GM18499 (cell line): ENCODE data around the gene POU5F2.

Experiments
- ATAC-seq: cut with Tn5 transposase; IDR thresholded peaks from one replicate; pipeline ENCODE4 v1.9.1; 2021; ENCODE audit warnings: moderate number of reproducible peaks; ENCODE audit not compliant: insufficient read depth, unreplicated experiment

Gene POU5F2

GRCh38 chr5:93717162-93717561 lies 24.2 kb downstream of the POU5F2 start:
- ATAC-seq, result no peak

DNA sequence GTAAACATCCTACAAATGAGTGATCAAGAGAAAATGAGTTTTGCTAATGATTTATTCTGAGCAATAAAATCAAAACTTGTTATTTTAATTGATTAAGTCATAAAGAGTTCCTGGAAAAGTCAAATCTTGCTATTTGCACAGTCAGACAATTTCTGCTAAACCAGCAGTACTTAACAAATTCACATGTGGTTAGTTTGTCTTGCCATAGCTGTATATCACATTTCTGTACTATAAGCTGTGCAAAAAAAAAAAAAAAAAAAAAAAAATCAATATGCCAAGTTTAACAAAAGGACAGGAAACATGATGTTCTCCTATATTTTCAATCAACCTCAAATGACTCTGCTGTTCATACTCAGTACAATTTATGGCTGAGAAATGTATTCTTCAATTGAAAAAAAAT lies 24.9 kb downstream of the POU5F2 start:
- ATAC-seq, result no peak

GRCh38 chr5:93715761-93716160 lies 25.6 kb downstream of the POU5F2 start:
- no peak for ATAC-seq

DNA sequence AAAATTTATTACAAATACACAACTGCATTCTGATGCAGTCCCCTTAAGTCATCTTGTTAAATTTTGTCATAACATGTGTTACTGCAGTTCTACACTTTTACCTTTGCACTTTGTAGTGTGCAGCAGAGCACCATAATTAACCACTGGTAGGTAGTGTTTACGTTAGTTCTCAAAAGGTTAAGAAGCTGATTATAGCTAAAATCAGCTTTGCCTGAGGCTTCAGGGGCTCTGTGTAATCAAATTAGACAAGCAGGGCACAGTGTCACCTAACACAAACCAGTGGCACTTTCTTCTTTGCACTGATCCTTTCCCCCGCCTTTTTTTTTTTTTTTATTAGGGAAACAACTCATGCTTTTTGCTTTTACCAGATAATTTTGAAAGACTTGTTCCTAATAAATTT lies 26.1 kb downstream of the POU5F2 start:
- ATAC-seq, result no peak

GRCh38 chr5:93708442-93708841 lies 33.0 kb downstream of the POU5F2 start:
- no peak for ATAC-seq

- no peak for ATAC-seq
Observed at GRCh38 chr5:93705896-93706295, 35.5 kb downstream of the POU5F2 start.

DNA sequence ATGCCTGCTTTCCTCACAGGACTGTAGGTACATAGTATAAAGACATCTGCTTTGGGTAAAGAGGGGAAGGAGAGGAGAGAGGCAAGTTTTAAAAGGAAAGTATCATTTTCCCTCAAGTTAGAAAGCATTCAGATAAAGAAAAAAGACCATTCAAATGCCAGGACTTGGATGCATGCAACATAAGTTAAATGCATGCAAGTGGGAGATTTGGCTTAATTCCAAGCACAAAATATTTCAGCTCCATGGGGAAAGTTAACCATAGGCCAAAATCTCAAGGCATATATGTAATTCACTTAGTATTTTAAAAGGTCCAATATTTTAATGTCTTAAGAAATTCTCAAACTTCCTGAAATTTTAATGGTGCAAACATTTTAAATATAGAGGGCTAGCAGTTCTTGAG lies 36.4 kb downstream of the POU5F2 start:
- ATAC-seq, result no peak

DNA sequence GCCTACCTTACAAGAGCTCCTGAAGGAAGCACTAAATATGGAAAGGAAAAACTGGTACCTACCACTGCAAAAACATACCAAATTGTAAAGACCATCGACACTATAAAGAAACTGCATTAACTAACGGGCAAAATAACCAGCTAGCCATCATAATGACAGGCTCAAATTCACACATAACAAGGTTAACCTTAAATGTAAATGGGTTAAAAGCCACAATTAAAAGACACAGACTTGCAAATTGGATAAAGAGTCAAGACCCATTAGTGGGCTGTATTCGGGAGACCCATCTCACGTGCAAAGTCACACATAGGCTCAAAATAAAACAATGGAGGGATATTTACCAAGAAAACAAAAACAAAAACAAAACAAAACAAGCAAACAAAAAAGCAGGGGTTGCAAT lies 49.4 kb downstream of the POU5F2 start:
- ATAC-seq, result no peak
